GM23338 (cell line): ENCODE results near the gene MRPS6. TPM values are rescaled to one million over a fixed set of nuclear protein-coding genes. Genes with fewer than 3 reads are reported as not detected.

Source experiments
- ATAC-seq: fragments of 200-7000 bp; cut with Tn5 transposase; 3 replicates; pipeline ENCODE4 v1.9.1; 2020
- DNase-seq: peaks from one replicate; pipeline ENCODE4 v3.0.0-alpha.2; 2015; ENCODE audit warnings: low spot score
- H2AFZ ChIP-seq: fragments of 200-600 bp; sonication (generic); 2 replicates; pipeline ENCODE4 v1.8.0; 2016; ENCODE audit warnings: antibody characterized with exemption, mild to moderate bottlenecking, moderate library complexity
- H3F3A ChIP-seq: fragments of 200-600 bp; sonication (generic); replicated peaks from 2 replicates; pipeline ENCODE4 v1.8.0; 2017; ENCODE audit warnings: antibody characterized with exemption, mixed run types, low read depth
- H3K27ac ChIP-seq: fragments of 200-600 bp; sonication (generic); 2 replicates; pipeline ENCODE4 v1.6.1; 2016; ENCODE audit warnings: low read depth
- H3K27me3 ChIP-seq: fragments of 200-600 bp; sonication (generic); 2 replicates; pipeline ENCODE4 v1.8.0; 2016; ENCODE audit warnings: mild to moderate bottlenecking, mixed run types, moderate library complexity; ENCODE audit not compliant: insufficient read depth
- H3K36me3 ChIP-seq: fragments of 200-600 bp; sonication (generic); 2 replicates; pipeline ENCODE4 v1.8.0; 2016; ENCODE audit warnings: mild to moderate bottlenecking; ENCODE audit not compliant: insufficient read depth
- H3K4me1 ChIP-seq: fragments of 200-600 bp; sonication (generic); 2 replicates; pipeline ENCODE4 v1.8.0; 2016; ENCODE audit warnings: mild to moderate bottlenecking, moderate library complexity; ENCODE audit not compliant: insufficient read depth
- H3K4me2 ChIP-seq: fragments of 200-600 bp; sonication (generic); 2 replicates; pipeline ENCODE4 v1.7.1; 2017; ENCODE audit warnings: mixed run types
- H3K4me3 ChIP-seq: fragments of 200-600 bp; sonication (generic); 2 replicates; pipeline ENCODE4 v1.6.1; 2016; ENCODE audit warnings: mixed run types
- H3K79me2 ChIP-seq: fragments of 200-600 bp; sonication (generic); replicated peaks from 2 replicates; pipeline ENCODE4 v1.8.0; 2017; ENCODE audit warnings: mild to moderate bottlenecking; ENCODE audit not compliant: insufficient read depth
- H3K9me2 ChIP-seq: fragments of 200-600 bp; sonication (generic); 2 replicates; pipeline ENCODE4 v1.8.0; 2017; ENCODE audit not compliant: insufficient read depth
- H4K20me1 ChIP-seq: fragments of 200-600 bp; sonication (generic); replicated peaks from 2 replicates; pipeline ENCODE4 v1.8.0; 2017; ENCODE audit warnings: mild to moderate bottlenecking; ENCODE audit not compliant: insufficient read depth
- H3K27ac Mint-ChIP-seq: 2 replicates; pipeline ENCODE4 v1.8.0; 2020; ENCODE audit warnings: inconsistent platforms, mild to moderate bottlenecking, moderate library complexity, mixed read lengths
- H3K27me3 Mint-ChIP-seq: 3 replicates; pipeline ENCODE4 v1.8.0; 2022; ENCODE audit warnings: low read depth, mild to moderate bottlenecking, moderate library complexity, mixed read lengths, inconsistent platforms; ENCODE audit not compliant: insufficient read depth, poor library complexity
- H3K36me3 Mint-ChIP-seq: 3 replicates; pipeline ENCODE4 v1.8.0; 2021; ENCODE audit warnings: low read depth, mild to moderate bottlenecking, inconsistent platforms, moderate library complexity, mixed read lengths
- H3K4me1 Mint-ChIP-seq: 3 replicates; pipeline ENCODE4 v1.8.0; 2020; ENCODE audit warnings: mild to moderate bottlenecking, inconsistent platforms, mixed read lengths
- H3K4me3 Mint-ChIP-seq: 3 replicates; pipeline ENCODE4 v1.8.0; 2021; ENCODE audit warnings: moderate library complexity, mild to moderate bottlenecking, inconsistent platforms, mixed read lengths
- H3K9me3 Mint-ChIP-seq: 3 replicates; pipeline ENCODE4 v1.8.0; 2020; ENCODE audit warnings: moderate library complexity, mild to moderate bottlenecking, inconsistent platforms, mixed read lengths
- CREB1 ChIP-seq: fragments of 250-450 bp; sonication (Bioruptor Pico); IDR thresholded peaks from 2 replicates; pipeline ENCODE4 v1.5.0; 2020; ENCODE audit warnings: low read depth, mild to moderate bottlenecking, moderate library complexity
- CTCF ChIP-seq, 2 experiments: fragments of 200-600 bp in 1 of 2; sonication (generic) in 1 of 2; conservative IDR thresholded peaks; 2 replicates each; pipeline versions ENCODE4 v1.5.1 to v1.6.1; 2016 to 2017; ENCODE audit warnings: antibody characterized with exemption in 2 of 2, low read depth in 2 of 2, mild to moderate bottlenecking in 2 of 2, moderate library complexity in 1 of 2
- EZH2 ChIP-seq: fragments of 200-600 bp; sonication (generic); IDR thresholded peaks from one replicate; pipeline ENCODE4 v1.8.0; 2017; ENCODE audit warnings: antibody characterized with exemption, mild to moderate bottlenecking, low read depth; ENCODE audit not compliant: unreplicated experiment
- JUNB ChIP-seq: IDR thresholded peaks from one replicate; pipeline ENCODE4 v1.6.1; 2016; ENCODE audit warnings: antibody characterized with exemption; ENCODE audit not compliant: unreplicated experiment
- REST ChIP-seq: IDR thresholded peaks from one replicate; pipeline ENCODE4 v1.6.1; 2018; ENCODE audit warnings: antibody characterized with exemption; ENCODE audit not compliant: unreplicated experiment
- STAT1 ChIP-seq: IDR thresholded peaks from one replicate; pipeline ENCODE4 v1.6.1; 2016; ENCODE audit warnings: antibody characterized with exemption; ENCODE audit not compliant: unreplicated experiment
- ZNF114 ChIP-seq: fragments of 250-450 bp; sonication (Bioruptor Pico); IDR thresholded peaks from 2 replicates; pipeline ENCODE4 v1.5.0; 2020; ENCODE audit warnings: mild to moderate bottlenecking, moderate library complexity
- ZNF462 ChIP-seq: fragments of 250-450 bp; sonication (Bioruptor Pico); IDR thresholded peaks from 2 replicates; pipeline ENCODE4 v1.5.0; 2020; ENCODE audit warnings: mild to moderate bottlenecking, moderate library complexity
- polyA plus RNA-seq: library from polyadenylated mRNA; unstranded; fragments of >200 nt; fragmentation: Nextera tagmentation; extraction: Ambion mirVana; gene quantifications from 2 replicates; pipeline ENCODE4 v1.2.1, GENCODE V29; 2016
- total RNA-seq: library from RNA; depleted of rRNA; stranded (reverse); fragments of >200 nt; shearing (Covaris generic); gene quantifications from 2 replicates; pipeline ENCODE4 v1.2.3, GENCODE V29; 2014

The MRPS6 gene
- total and polyA plus RNA-seq, 2 experiments from 2014 or later: 80.5 to 242 TPM

GRCh38 chr21:34039678-34040382, 33.5 kb upstream of the MRPS6 start:
- ATAC-seq: peak; percentile 91
- DNase-seq: peak; percentile 64
- H3K9me2 ChIP-seq: 0 out of 2 replicates have a peak, but pooled peaks cover 9% of the 10 kb centered on the region

GRCh38 chr21:34042735-34043134, 30.6 kb upstream of the MRPS6 start:
- no peak overlapping the region for H3K27ac Mint-ChIP-seq

More at GRCh38 chr21:34039678-34040382, 33.5 kb upstream of the MRPS6 start:
- Mint-ChIP-seq H3K27ac (no peak overlapping the region), H3K4me3 (no peak overlapping the region), H3K4me1 (peaks cover 16% of the 10 kb centered on the region), H3K36me3 (no peaks in the 10 kb centered on the region), H3K27me3 (no peaks in the 10 kb centered on the region), H3K9me3 (no peaks in the 10 kb centered on the region)
- Histone ChIP-seq H2AFZ (peak overlapping the region; percentile 70; the same call in 1 of the 2 replicates), H3K4me3 (no peak overlapping the region), H3K4me2 (no peak overlapping the region), H3K4me1 (no peaks in the 10 kb centered on the region; the same call in 1 of the 2 replicates), H3K79me2 (no peaks in the 10 kb centered on the region), H3K27ac (no peak overlapping the region), H4K20me1 (no peaks in the 10 kb centered on the region), H3F3A (no peaks in the 10 kb centered on the region), H3K27me3 (no peaks in the 10 kb centered on the region), H3K36me3 (no peaks in the 10 kb centered on the region)
- TF ChIP-seq CTCF (conservative IDR thresholded peaks at IDR 0.05; ENCODE audit: low read depth in 2 of 2) (peak in 1 of 2 experiments; percentile 28; a peak in 1 of 4 replicates), ZNF114 (CRISPR knock-in tag) (no peak), EZH2 (no peak), CREB1 (CRISPR knock-in tag) (no peak)

More at GRCh38 chr21:34042735-34043134, 30.6 kb upstream of the MRPS6 start:
- no peaks in the 10 kb centered on the region for H3K36me3 Mint-ChIP-seq
- H3F3A ChIP-seq: no peaks in the 10 kb centered on the region
- no peaks in the 10 kb centered on the region for H4K20me1 ChIP-seq
- no peaks in the 10 kb centered on the region for H3K27me3 ChIP-seq
- H2AFZ ChIP-seq: no peak overlapping the region
- H3K9me3 Mint-ChIP-seq: no peaks in the 10 kb centered on the region
- 0 out of 2 replicates have a peak, but pooled peaks cover 4% of the 10 kb centered on the region for H3K9me2 ChIP-seq
- ATAC-seq (no peak), DNase-seq (no peak)
- TF ChIP-seq JUNB (no peak), STAT1 (no peak), ZNF462 (CRISPR knock-in tag) (no peak), REST (no peak)
- H3K4me3 ChIP-seq: no peak overlapping the region
- H3K27ac ChIP-seq: no peak overlapping the region
- H3K4me2 ChIP-seq: no peak overlapping the region
- no peaks in the 10 kb centered on the region for H3K79me2 ChIP-seq
- no peaks in the 10 kb centered on the region for H3K27me3 Mint-ChIP-seq
- no peaks in the 10 kb centered on the region for H3K4me1 ChIP-seq
- H3K4me3 Mint-ChIP-seq: no peak overlapping the region
- H3K36me3 ChIP-seq: no peaks in the 10 kb centered on the region
- no peaks in the 10 kb centered on the region; the same call in 2 of the 3 replicates for H3K4me1 Mint-ChIP-seq
